Occipital lobe (tissue), 2 donors: Measurements from ENCODE around the gene ARHGEF6. TPM values are rescaled to one million over a fixed set of nuclear protein-coding genes. Genes with fewer than 3 reads are reported as not detected.

ENCODE experiments used
- DNase-seq: peaks from one replicate; lab custom pipeline; 2025; lab: John Stamatoyannopoulos, UW
- total RNA-seq: library from RNA; depleted of rRNA; stranded (reverse); fragments of >200 nt; gene quantifications from one replicate; pipeline ENCODE4 v1.2.3, GENCODE V29; 2014

Gene ARHGEF6
- total RNA-seq, 1 donor from 2014 or later, result 23.1 TPM

GRCh38 chrX:136650811-136651210, 129.9 kb downstream of the ARHGEF6 start:
- DNase-seq, result no peak

- no peak for DNase-seq
These were observed 132.9 kb downstream of the ARHGEF6 start, which contains the start of gene CD40LG for GRCh38 chrX:136647677-136648360. Gene CD40LG (plus strand): TSS chrX:136648158. CDS start chrX:136648249, 91 bp downstream.

- no peak for DNase-seq
These were observed 134.0 kb downstream of the ARHGEF6 start for GRCh38 chrX:136646602-136647239.

- no peak for DNase-seq
These were observed 137.5 kb downstream of the ARHGEF6 start for GRCh38 chrX:136643243-136643642.

GRCh38 chrX:136639506-136640176, 141.1 kb downstream of the ARHGEF6 start:
- DNase-seq, result no peak

- DNase-seq, result no peak
These were observed 144.6 kb downstream of the ARHGEF6 start for GRCh38 chrX:136636121-136636520.

GRCh38 chrX:136635235-136635634, 145.5 kb downstream of the ARHGEF6 start:
- DNase-seq, result no peak

- no peak for DNase-seq
These were observed 149.9 kb downstream of the ARHGEF6 start for GRCh38 chrX:136630881-136631280.

GRCh38 chrX:136629084-136629750, 151.5 kb downstream of the ARHGEF6 start:
- DNase-seq, result no peak

- no peak for DNase-seq
These were observed 153.3 kb downstream of the ARHGEF6 start for GRCh38 chrX:136627409-136627808.

- no peak for DNase-seq
These were observed 153.8 kb downstream of the ARHGEF6 start for GRCh38 chrX:136626891-136627290.

GRCh38 chrX:136626237-136626636, 154.5 kb downstream of the ARHGEF6 start:
- DNase-seq, result no peak

GRCh38 chrX:136625246-136625645, 155.5 kb downstream of the ARHGEF6 start:
- DNase-seq, result no peak

- no peak for DNase-seq
These were observed 157.3 kb downstream of the ARHGEF6 start for GRCh38 chrX:136623396-136623795.

- DNase-seq, result no peak
These were observed 158.2 kb downstream of the ARHGEF6 start for GRCh38 chrX:136622568-136622967.

- no peak for DNase-seq
These were observed 160.0 kb downstream of the ARHGEF6 start for GRCh38 chrX:136620780-136621179.

- DNase-seq, result no peak
These were observed 160.7 kb downstream of the ARHGEF6 start for GRCh38 chrX:136619899-136620505.

- DNase-seq, result no peak
These were observed 163.6 kb downstream of the ARHGEF6 start for GRCh38 chrX:136616987-136617685.
